HG02938 (cell line): ENCODE data around the gene DRC3.
A peak's percentile ranks its signal among the peaks of the same experiment; 100 is the strongest.

Experiments
- ATAC-seq: cut with Tn5 transposase; IDR thresholded peaks from one replicate; pipeline ENCODE4 v1.9.1; 2021; ENCODE audit warnings: mild to moderate bottlenecking, moderate library complexity; ENCODE audit not compliant: unreplicated experiment

Gene DRC3

GRCh38 chr17:18017958-18018357 is 45.3 kb downstream of the DRC3 start:
- no peak for ATAC-seq

GRCh38 chr17:18018411-18018921 is 45.8 kb downstream of the DRC3 start:
- no peak for ATAC-seq

DNA sequence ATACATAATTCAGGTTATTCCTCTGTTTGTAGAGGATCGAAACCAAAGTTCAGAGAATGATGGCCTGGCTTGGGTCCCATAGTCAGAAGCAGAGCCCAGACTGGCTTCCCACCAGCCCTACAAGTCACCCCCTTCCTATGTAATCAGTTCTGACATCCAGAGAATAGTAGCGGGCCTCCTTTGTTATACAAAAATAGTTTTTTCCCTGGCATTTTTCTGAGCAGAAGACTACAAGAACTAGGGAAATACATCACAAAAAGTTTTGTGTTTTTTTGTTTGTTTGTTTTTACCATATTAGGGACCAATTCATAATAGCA is 47.1 kb downstream of the DRC3 start:
- ATAC-seq: no peak

GRCh38 chr17:18020971-18021370 is 48.3 kb downstream of the DRC3 start:
- ATAC-seq: no peak

- ATAC-seq: no peak
Measured at GRCh38 chr17:18021372-18021771, 48.7 kb downstream of the DRC3 start.

DNA sequence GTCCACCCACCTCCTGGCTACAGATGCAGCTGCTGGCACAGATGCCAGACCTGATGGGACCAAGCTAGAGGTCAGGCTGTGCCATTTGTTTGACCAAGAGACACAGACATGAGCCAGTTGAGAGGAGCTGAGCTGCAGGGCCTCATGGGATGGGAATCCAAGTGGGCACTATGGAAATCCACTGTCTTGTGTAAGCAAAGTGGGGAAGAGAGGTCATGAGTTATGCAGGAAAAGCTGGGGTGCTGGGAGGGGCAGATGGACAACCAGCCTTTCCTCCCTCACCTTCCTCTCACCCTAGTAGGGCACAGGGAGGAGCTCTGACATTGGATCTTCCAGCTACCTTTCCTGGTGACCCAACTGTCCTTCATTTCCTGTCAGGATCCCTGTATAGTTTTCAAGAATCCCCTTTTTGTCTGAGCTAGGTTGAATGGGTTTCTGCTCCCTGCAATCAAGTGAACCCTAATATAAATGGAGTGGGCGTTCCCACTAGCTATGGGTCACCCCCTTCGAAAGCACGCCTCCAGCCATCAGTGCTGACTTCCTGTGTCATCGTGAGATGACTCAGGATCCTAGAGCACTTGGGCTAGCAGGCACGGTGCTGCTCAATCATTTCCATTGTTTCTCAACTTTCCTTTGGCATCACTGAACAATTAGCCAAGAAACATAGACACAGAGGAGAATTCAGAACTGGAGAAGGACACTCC is 52.7 kb downstream of the DRC3 start:
- no peak for ATAC-seq

DNA sequence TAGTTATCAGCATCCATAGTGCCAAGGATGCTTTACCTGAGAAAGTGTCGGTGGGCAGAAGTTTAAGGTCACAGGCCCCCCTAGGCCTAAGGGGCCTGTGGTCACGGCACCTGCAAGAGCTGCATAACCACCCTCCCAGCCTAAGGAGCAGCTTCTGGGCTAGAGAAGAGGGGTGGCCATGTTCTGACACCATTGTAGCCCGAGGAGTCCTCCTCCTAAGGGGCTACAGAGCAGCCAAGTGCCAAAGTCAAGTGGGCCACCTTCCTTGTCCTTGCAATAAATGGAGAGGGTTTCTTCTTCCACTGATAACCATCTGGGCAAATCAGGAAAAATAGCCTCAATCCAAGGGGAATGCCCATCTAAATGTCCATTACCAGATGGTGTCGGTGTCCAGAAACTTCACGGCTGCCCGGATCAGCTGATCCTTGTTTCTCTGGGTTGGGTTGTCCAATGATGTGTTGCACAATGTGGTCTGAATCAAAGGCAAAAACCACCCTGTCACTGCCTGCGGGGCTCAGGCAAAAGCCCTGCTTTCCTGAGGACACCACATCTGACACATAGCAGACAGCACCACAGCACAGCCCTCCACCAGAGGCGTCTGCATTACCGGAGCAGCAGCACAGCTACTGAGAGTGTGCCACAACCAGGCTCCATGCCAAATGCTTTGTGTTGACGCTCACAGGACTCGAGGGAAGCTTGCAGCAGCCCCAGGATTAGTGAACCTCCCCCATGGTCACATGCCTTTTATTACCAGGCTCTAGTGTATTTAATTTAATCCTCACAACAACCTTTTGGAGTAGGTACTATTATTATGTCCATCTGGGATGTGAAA is 53.5 kb downstream of the DRC3 start:
- ATAC-seq: no peak

DNA sequence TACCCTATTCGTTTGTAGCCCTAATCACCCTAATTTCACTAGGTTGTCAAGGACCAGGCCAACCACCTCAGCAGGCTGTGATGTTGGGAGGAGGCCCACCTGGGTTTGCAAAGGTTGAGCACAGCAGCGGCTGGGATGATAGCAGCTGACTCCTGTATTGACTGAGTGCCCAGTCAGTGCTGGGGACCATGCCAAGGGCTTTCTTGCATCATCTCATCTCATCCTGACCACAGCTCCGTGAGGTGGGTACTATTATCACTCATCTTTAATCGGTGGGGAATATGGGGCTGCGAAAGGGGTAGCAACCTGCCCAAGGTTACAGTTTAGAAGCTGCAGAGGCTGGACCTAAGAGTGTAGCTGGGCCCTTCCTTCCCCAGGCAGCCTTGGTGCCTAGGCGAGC is 54.6 kb downstream of the DRC3 start:
- ATAC-seq: no peak

DNA sequence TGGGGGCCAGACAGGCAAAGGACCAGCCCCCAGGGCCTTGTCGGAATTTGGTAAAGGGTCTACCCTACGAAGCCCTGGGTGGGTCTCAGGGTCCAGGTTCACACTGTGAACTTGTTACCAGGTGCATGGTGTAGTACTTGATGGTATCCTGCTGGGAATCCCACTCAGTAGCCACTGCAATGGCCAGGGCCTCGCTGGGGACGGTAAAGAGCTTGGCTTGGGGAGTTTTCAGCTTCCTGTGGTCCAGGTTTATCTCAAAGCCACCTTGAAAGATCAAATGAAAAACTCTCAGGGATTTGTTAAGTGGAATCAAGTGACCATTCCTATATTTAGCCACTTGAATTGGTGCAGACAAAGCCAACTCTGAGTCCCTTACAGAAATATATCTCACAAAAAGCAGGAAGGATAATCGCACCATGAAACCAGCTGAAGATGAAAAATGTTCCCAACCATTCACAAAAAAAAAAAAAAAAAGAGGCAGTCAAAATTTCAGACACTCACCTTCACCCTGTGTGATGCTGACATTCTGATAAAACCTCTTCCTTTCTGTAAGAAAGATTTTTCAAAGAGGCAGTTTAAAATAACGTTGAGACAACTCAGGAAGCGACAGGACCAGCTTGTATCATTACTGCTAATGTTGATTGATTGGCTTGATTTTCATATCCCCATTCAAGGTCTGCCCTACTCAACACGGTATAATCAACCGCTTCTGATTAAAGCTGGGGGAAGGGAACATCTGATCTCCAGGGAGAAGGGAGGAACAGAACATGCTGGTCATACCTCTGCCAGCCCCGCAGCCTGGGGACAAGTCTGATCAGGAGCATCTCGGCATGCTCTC is 55.7 kb downstream of the DRC3 start:
- no peak for ATAC-seq

GRCh38 chr17:18028952-18029540 is 56.4 kb downstream of the DRC3 start:
- ATAC-seq: no peak

GRCh38 chr17:18031955-18032354 is 59.3 kb downstream of the DRC3 start:
- ATAC-seq: no peak

DNA sequence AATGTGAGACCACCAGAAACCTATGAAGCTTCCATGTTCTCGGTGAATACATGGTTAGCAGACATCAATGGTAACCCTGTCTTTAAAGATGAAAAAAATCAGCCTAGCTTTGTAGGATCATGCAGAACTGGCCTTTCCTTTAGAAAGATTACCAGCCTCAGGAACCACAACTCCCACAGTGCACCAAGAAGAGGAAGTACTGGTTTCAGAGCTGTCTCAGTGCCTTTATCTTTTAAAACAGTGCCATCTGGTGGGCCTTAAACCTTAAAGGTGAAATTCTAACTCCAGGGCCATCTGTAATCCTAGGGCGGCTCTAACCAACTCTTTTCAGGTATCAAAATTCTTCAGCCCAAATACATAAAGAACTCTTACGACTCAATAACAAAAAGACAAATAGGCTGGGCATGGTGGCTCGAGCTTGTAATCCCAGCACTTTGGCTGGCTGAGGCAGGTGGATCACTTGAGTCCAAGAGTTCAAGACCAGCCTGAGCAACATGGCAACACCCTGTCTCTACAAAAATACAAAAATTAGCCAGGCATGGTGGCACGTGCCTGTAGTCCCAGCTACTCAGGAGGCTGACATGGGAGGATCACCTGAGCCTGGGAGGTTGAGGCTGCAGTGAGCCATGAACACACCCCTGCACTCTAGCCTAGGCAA is 60.9 kb downstream of the DRC3 start:
- peak; percentile 68 for ATAC-seq

GRCh38 chr17:18035704-18036103 is 63.0 kb downstream of the DRC3 start:
- ATAC-seq: no peak

GRCh38 chr17:18037486-18037885 is 64.8 kb downstream of the DRC3 start:
- no peak for ATAC-seq

DNA sequence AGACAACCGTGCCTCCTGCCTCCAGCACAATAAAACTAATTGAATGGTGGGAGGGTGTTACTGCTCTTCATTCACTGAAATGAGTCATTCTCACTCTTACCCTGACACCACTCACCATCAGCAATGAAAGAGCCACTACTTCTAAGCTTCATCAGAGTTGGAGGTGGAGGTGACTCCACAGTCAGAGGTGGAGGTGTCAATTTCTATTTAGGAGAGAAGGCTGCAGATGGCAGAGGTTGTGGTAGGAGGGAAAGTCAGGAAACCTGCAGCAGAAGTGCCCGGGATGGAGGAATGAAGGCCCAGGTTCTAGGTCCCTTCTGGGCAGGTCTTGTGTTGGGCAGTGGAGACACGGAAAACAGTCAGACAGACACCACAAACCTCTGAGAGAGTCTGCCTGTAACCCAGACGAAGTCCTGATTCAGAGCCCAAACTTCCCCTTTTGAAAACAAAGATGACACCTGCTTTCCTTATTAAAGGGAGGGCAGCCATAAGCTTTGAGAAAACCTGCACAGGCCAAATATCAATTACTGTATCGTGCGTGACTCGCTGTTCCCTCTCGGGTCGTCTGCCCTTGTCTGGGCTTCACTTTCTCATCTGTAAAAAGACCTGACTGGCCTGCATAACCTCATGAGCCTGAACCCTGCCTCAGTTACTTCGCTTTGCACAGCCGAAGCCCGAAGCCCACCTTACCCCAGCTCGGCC is 65.6 kb downstream of the DRC3 start:
- peak; percentile 2 for ATAC-seq

DNA sequence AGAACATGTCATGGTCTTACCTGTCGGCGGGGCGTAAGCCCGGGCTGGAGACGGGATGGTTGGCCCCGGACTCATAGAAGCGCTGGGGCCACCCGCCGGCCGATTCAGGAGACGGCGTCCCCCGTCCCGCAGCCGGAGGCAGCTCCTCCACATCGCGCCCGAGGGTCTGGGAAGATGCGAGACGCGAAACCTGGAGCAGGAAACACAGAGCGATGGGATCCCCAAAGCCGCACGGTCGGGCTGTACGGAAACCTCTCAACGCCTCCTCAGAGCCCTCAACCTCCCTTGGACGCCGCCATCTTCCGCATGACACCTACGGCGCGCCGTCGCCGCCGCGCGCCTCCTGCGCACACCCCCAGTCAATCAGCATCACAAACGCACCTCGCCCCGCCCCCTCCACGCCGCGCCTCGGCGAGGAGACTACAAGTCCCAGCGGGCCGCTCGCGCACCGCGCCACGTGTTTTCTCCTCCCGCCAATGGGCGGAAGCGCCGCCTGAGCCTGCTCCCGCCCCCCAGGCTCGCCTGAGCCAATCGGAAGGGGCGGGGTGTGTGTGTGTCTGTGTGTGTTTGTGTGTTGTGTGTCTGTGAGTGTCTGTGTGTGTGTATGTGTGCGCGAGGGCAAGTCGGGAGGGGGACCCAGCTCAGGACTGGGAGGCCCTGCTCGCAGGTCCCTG is 66.3 kb downstream of the DRC3 start, which contains the start of the genes ATPAF2 and GID4:
TSS of gene ATPAF2 (minus strand) at position 308 of the 674 bp plus-strand sequence. CDS start at position 153, 155 bp downstream.
TSS of gene GID4 (plus strand) at position 548 of the 674 bp plus-strand sequence. CDS start at position 605, 57 bp downstream.
- ATAC-seq: peak; percentile 91

GRCh38 chr17:18039535-18040260 is 67.0 kb downstream of the DRC3 start:
- peak; percentile 21 for ATAC-seq

GRCh38 chr17:18040261-18040858 is 67.7 kb downstream of the DRC3 start:
- no peak for ATAC-seq
